ENCODE data around the gene HCN3.
"Not testable (repeated sequence)": the region's sequence is repeated elsewhere in the genome, so short reads cannot be mapped to it uniquely, and the experiment has no call there.

The HCN3 gene

GRCh38 chr1:155277902-155278688 lies 832 bp downstream of the HCN3 start:
- in situ Hi-C loops (cut with MboI; ENCODE audit: low pct_unique_long_range_greater_than_20kb, low sequenced_read_pairs), result no loop called here
- DNase-seq, result peak; percentile 67

DNA sequence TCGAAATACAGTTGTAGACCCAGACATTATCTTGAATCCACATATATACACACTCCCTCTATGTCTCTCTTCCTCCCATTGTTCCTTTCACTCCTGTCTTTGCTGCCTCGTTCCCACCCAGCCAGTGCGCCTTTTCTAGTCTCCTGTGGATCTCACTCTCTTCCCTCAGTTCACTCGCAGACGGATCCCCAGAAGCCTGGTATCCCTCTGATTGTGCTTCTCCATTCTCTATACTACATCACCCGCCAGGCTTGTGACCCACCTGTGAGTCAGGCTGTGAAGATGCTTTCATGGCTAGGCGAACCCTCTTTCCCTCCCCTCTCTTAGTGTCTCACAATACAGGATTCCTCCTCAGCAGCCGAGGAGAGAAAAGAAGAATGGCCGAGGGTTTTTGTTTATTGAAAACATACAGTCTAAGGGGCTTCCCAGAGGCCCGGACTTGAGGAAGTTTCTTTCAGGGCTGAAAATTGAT lies 1.5 kb downstream of the HCN3 start:
- DNase-seq, result no peak
- in situ Hi-C loops (cut with MboI; ENCODE audit: low pct_unique_long_range_greater_than_20kb, low sequenced_read_pairs), result no loop called here

- in situ Hi-C loops (cut with MboI; ENCODE audit: low pct_unique_long_range_greater_than_20kb, low sequenced_read_pairs), result no loop called here
- DNase-seq, result no peak
Observed at GRCh38 chr1:155279268-155279667, 2.0 kb downstream of the HCN3 start.

DNA sequence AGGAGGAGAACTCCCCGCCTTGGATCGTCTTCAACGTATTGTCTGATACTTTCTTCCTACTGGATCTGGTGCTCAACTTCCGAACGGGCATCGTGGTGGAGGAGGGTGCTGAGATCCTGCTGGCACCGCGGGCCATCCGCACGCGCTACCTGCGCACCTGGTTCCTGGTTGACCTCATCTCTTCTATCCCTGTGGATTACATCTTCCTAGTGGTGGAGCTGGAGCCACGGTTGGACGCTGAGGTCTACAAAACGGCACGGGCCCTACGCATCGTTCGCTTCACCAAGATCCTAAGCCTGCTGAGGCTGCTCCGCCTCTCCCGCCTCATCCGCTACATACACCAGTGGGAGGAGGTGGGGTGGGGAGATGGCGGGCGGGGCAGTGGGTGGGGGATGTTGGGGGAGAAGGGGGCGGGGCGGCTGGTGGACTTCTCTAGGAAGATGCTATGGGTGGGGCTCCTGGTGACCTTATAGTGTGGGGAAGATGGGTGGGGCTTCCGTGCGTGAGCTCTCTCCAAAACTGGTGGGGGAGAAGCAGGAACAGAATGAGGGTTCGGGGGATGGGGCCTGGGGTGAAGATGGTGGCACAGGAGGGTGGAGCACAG lies 5.3 kb downstream of the HCN3 start:
- in situ Hi-C loops (cut with MboI; ENCODE audit: low pct_unique_long_range_greater_than_20kb, low sequenced_read_pairs), result no loop called here

GRCh38 chr1:155284476-155284875 lies 7.2 kb downstream of the HCN3 start:
- in situ Hi-C loops (cut with MboI; ENCODE audit: low pct_unique_long_range_greater_than_20kb, low sequenced_read_pairs), result no loop called here
- DNase-seq, result no peak

More for the DNA sequence above, 5.3 kb downstream of the HCN3 start:
- DNase-seq, result no peak

DNA sequence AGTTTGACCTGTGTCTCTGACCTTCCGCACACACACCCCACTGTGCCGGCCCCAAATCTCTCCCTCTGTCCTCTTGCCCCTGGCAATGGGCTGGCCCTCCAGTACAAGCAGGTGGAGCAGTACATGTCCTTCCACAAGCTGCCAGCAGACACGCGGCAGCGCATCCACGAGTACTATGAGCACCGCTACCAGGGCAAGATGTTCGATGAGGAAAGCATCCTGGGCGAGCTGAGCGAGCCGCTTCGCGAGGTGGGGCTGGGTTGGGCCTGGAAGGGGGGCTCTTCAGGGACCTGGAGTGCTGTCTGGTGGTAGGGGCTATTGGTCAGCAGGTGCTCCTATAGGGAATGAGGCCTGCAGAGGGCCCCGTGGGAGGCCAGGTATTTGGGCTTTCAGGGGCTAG lies 7.8 kb downstream of the HCN3 start:
- DNase-seq, result no peak
- in situ Hi-C loops (cut with MboI; ENCODE audit: low pct_unique_long_range_greater_than_20kb, low sequenced_read_pairs), result no loop called here

DNA sequence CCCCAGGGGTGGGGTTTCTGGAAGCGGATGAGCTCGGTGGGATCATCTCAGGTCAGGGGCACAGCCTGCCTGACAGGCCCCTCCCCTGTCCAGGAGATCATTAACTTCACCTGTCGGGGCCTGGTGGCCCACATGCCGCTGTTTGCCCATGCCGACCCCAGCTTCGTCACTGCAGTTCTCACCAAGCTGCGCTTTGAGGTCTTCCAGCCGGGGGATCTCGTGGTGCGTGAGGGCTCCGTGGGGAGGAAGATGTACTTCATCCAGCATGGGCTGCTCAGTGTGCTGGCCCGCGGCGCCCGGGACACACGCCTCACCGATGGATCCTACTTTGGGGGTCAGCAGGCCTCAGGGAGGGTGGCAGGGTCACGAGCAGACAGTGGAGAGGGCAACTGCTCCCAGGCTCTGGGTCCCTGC lies 8.4 kb downstream of the HCN3 start:
- in situ Hi-C loops (cut with MboI; ENCODE audit: low pct_unique_long_range_greater_than_20kb, low sequenced_read_pairs), result no loop called here
- DNase-seq, result no peak

- no peak for DNase-seq
- in situ Hi-C loops (cut with MboI; ENCODE audit: low pct_unique_long_range_greater_than_20kb, low sequenced_read_pairs), result no loop called here
Observed at GRCh38 chr1:155286544-155286943, 9.3 kb downstream of the HCN3 start.

- in situ Hi-C loops (cut with MboI; ENCODE audit: low pct_unique_long_range_greater_than_20kb, low sequenced_read_pairs), result no loop called here
- DNase-seq, result no peak
Observed at GRCh38 chr1:155287987-155288543, 10.8 kb downstream of the HCN3 start.

DNA sequence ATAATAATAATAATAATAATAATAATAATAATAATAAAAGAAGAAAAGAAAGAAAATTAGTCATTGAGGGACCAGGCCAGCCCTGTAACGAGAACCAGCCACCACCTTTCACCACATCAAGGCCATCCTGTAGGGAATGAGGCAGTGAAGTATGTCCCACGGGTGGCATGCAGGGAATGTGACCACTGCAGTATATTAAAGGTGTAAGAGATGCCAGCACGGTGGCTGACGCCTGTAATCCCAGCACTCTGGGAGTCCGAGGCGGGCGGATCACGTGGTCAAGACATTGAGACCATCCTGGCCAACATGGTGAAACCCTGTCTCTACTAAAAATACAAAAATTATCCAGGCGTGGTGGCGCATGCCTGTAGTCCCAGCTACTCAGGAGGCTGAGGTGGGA lies 13.7 kb downstream of the HCN3 start:
- DNase-seq; in situ Hi-C loops (cut with MboI; ENCODE audit: low pct_unique_long_range_greater_than_20kb, low sequenced_read_pairs): not testable (repeated sequence)

GRCh38 chr1:155293086-155293749 lies 16.0 kb downstream of the HCN3 start:
- no peak for DNase-seq
- in situ Hi-C loops (cut with MboI; ENCODE audit: low pct_unique_long_range_greater_than_20kb, low sequenced_read_pairs), result no loop called here

- in situ Hi-C loops (cut with MboI; ENCODE audit: low pct_unique_long_range_greater_than_20kb, low sequenced_read_pairs), result no loop called here
- no peak for DNase-seq
Observed at GRCh38 chr1:155294520-155295182, 17.4 kb downstream of the HCN3 start.

- DNase-seq, result no peak
- in situ Hi-C loops (cut with MboI; ENCODE audit: low pct_unique_long_range_greater_than_20kb, low sequenced_read_pairs), result no loop called here
Observed at GRCh38 chr1:155295183-155295941, 18.1 kb downstream of the HCN3 start.

DNA sequence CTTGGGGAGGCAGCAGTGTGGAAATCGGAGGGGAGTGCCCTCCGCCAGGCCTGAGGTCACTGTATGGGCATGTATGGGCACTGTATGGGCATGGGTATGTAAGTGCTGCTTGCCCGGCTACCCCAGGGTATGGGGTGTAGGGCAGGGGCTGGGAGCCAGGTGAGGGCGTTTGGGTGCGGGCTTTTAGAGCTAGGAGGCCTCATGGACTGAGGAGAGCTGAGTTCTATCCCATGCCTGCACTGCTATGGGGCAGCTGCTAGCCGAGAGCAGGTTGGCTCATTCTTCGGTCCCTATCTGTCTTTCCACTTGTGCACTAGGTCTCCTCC lies 18.6 kb downstream of the HCN3 start:
- no peak for DNase-seq
- in situ Hi-C loops (cut with MboI; ENCODE audit: low pct_unique_long_range_greater_than_20kb, low sequenced_read_pairs), result no loop called here

DNA sequence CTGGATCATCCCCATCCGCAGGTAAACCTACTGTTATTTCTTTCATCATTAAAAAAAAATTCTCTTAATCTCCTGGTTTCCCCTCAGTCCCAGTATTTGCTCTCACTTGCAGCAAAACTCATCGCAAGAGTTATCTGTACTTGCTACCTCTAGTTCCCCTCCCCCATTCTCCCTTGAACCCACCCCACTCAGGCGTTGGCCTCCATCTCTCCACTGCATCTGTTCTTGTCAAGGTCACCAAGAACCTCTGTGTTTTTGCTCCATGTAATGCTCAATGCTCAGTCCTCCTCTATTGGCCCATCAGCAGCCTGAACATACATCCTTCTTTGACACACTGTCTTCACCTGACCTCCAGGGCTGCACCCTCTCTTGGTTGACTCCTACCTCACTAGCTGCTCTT lies 19.4 kb downstream of the HCN3 start:
- no peak for DNase-seq
- in situ Hi-C loops (cut with MboI; ENCODE audit: low pct_unique_long_range_greater_than_20kb, low sequenced_read_pairs), result no loop called here

GRCh38 chr1:155297384-155297783 lies 20.1 kb downstream of the HCN3 start:
- no peak for DNase-seq
- in situ Hi-C loops (cut with MboI; ENCODE audit: low pct_unique_long_range_greater_than_20kb, low sequenced_read_pairs), result no loop called here

DNA sequence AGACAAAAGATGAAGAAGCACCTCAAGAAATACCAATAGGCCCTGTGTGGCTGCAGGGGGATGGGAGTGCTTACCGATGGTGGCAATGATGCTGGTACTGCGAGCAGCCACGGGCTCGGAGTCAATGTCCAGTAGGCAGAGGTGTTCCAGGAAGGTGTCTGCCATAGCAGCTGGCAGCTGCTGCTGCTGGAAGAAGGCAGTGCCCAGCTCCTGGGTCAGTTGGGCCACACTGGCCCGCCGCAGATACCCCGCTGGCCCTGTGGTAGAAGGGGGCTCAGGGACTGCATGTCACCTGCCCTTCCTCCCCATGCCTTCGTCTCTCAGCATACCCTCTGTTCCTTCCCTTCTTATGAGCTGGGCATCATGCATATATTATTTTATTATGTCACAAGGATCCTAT lies 22.8 kb downstream of the HCN3 start:
- in situ Hi-C loops (cut with MboI; ENCODE audit: low pct_unique_long_range_greater_than_20kb, low sequenced_read_pairs), result no loop called here

DNA sequence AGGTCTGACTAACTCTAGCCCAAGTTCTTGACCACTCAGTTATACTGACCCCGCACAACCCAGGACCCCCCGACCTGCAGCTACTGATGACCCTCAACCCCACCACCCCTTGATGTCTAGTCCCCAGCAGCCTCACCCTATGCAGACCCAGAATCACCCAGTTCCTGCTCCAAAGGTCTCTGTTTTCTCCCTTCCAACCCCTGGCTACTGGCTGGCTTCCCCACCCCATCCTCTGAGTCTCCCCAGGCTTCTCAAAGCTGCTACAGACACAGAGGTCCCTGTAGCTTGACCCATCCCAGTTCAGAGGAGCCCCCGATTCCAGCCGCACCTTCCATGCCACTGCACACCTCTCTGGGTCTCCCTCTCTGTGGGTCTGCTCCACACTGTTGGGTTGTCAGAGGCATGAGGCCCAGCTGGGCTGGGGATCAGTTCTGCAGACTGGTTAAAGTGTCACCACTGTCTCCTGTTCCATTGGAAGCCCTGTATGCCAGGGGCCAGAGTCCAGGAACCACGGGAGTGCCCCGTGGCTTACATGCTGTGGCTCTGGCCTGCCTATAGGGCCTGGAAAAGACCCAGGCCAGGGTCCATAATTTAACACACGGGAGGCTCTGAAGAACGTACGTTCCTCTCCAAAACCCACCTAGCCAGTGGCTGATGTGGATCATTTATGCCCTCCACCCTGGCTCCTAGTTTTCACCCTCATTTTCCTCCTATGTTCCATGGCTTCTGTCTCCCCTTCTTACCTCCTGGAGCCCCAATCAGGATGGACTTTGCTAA lies 23.5 kb downstream of the HCN3 start:
- no peak for DNase-seq
- in situ Hi-C loops (cut with MboI; ENCODE audit: low pct_unique_long_range_greater_than_20kb, low sequenced_read_pairs), result no loop called here

More for the DNA sequence above, 22.8 kb downstream of the HCN3 start:
- no peak for DNase-seq
